GM19328 (cell line): ENCODE results near the gene TNS3.

Source experiments
- ATAC-seq: cut with Tn5 transposase; IDR thresholded peaks from one replicate; pipeline ENCODE4 v1.9.1; 2021; ENCODE audit warnings: mild to moderate bottlenecking, moderate library complexity; ENCODE audit not compliant: unreplicated experiment

Gene TNS3

DNA sequence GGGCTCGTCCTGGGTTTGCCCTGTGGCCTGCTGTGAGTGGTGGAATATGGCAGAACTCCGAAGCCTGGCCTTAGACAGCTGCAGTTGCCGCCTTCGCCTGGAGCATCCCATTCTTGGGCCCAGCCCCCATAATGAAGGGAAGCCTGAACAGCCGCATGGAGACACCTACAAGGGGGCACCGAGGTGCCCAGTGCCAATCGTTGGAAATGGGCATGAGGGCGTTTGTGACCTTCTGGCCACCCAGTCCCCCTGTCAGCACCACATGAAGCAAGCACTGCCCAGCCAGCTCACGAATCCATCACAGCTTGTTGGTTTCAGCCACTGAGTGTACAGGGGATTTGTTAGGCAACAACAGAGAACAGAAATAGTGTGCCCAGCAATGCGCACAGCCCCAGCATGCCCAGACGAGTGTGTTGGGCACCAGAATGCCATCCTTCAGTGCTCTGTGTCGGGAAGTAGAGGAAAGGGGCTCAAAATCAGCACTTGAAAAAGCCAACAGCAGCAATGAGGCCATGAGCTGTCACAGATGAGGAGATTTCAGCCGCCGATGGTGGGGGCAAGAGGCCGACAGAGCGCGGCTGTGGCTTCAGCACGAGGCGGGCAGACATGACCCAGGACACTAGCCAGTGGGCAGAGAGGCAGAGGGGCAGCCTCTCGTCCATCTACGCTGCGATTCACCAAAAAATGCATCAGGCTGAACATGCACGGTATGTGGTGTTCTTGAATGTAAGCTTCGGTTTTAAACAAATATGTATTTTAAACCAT, 91.2 kb downstream of the TNS3 start:
- no peak for ATAC-seq

DNA sequence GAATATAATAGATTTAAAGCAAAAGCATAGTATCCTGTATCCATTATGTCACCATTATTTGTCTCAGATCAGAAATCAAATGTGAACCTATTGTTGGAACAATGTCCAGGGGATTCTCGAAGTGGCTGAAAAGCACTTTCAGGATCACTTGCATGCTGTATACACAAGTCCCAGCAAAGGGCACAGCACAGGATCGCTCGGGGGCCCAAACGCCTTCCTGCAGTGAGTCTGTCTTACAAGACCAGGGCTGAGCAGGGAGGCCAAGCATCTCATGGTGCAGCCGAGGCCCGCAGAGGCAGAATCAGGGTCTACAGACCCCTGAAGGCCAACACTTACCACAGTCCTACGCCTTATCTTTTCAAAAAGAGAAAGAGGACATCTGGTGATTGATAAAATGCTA, 92.3 kb downstream of the TNS3 start:
- ATAC-seq = no peak

DNA sequence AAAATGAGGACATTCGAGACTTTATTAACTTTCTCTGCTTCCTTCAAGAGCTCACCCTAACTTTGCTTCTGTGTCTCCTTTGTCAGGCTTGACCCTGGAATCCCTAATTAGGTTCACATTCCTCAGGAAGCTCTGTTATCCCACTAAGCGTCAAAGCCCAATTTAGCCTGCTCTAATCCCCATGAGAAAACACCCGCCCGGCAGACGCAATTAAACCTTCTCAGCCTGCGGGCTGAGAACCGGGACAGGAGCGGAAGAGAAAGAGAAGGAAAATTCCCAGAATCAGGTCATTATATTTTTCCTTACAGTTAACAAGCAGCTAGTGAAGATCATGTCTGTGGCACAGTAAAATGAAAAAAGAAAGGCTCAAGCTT, 93.0 kb downstream of the TNS3 start:
- ATAC-seq = no peak

DNA sequence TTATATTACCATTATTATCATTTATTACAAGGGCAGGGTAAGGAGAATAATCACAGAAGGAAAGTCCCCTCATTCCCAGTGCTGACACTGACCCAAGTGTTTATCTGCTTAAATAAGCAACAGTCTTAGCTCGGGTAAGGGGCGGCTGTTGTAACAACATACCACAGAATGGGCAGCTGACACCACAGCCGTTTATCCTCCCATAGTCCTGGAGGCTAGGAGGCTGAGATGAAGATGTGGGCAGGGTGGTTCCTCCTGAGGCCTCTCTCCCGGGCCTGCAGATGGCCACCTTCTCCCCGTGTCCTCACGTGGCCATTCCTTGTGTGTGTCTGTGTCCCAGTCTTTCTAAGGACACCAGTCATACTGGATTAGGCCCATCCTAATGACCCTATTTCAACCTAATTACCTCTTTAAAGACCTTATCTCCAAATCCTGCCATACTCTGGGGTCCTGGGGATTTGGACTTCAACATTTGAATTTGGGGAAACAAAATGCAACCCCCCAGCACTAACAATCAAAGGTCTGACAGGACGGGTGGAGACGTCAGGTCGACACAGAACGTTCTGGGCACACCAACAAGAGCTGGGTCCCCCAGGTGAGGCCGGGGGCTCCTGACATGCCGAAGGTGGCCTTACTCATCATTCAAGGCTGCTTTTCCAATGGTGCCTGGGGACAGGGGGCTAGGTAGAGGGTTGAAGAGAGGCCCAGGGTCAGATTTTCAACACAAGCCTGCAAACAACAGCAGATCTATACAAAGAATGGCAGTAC, 93.5 kb downstream of the TNS3 start:
- ATAC-seq = no peak

DNA sequence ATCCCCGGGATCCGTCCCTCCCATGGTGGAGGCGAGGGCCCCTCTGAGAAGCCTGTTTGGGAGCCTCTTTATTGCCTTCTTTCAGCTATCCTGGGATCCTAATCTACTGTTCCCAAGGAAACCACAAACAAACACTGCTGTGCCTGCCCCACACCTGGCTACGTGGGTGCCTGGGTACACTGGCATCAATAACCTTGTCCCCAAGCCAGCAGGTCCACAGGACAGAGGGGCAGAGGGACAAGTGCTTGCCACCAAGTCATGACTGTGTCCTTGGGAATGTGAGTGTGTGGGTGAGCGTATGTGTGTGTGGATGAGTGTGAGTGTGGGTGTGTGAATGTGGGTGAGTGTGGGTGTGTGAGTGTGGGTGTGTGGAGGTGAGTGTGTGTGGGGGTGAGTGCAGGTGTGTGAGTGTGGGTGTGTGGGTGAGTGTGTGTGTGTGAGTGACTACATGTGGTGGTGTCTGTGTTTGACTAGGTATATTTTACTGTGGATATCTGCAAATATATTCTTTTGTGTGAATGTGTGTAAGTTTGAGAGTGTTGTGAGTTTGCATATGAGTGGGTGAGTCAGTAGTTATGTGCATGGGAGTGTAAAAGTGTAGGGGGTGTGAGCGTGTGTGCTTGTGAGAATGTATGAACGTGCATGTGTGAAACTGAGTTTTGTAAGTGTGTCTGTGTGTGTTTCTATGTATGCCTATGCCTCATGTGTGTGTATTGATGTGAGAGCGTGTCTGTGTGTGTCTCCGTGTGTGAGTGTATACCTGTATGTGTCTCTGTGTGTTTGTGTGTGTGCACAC, 96.1 kb downstream of the TNS3 start:
- ATAC-seq = no peak

DNA sequence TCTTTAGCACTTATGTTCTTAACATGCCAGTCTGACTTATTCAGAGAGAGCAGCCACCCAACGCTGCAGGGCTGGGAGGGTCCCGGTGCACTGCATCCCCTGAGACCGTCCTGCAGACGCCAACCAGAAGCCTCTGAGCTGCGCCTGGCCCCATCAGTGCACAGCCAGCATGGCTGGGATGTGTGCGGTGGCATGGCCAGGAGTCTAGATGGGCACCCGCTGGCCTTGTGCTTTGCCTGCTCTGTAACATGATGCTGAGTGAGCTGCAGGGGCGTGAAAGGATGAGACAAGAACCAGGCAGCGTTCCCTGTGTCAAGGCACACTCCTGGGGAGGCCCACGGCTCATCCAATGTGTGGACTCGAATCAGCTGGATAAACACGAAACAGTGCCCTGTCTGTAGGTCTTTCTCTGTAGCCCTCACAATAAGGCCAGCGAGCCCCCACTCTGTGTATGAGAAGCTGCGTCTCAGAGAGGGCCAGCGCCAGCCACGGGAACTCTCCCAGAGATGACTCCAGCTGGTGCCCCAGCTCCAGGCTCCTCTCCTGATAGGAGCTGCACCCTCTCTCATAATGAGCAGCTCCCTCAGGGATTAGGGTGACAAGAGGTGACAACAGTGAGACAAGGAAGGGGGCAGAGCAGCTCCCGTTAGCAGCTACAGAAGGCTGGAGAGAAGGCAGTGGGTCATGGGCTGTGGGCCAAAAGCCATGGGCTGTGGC, 96.8 kb downstream of the TNS3 start:
- no peak for ATAC-seq

DNA sequence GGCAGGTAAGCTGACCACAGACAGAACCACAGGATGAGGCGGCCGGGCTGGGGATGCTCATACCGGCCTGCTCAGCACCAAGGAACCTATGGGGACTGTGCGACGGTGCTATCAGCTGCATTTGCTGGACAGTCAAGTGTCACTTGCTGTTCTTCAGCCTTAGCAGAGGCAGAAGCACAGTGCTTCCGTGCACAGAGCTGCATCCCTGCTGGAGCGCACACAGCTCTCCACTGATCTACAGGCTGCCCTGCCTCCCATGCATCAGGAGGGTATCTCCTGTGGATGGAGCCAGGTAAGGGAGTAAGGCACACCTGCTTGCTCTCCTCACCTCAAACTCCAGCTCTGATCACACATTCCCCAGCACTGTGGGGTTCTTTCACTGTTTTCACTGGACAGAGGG, 97.5 kb downstream of the TNS3 start:
- ATAC-seq = no peak

DNA sequence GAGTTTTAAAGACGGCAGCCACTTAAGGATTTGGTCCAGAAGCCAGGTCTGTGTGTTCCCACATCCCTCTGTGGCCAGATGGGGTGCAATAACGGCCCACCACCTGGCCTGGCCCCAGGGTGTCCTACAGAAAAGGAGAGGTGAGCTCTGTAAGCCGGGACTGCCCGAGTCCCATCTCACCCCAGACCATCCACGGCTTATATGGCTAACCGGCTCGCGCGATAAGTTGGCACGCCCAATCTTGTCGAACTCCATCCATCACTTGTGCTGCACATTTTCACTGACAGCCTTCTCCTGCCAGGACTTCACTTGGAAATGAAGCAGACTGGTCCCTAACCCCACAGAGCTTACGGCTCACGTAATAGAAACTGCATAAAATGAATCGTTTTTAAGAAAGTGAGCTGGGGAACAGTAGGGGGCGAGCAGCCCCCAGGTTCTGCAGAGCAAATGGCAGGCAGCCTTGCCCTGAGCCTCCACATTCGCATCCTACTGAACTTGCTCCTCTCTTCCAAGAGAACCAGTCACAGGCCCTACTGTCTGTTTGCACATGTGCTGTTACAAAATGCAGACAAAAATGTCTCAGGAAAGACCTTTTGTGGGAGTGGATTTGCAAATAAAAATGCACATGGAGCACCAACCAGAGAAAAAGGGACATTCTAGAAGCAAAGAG, 98.2 kb downstream of the TNS3 start:
- ATAC-seq = no peak

DNA sequence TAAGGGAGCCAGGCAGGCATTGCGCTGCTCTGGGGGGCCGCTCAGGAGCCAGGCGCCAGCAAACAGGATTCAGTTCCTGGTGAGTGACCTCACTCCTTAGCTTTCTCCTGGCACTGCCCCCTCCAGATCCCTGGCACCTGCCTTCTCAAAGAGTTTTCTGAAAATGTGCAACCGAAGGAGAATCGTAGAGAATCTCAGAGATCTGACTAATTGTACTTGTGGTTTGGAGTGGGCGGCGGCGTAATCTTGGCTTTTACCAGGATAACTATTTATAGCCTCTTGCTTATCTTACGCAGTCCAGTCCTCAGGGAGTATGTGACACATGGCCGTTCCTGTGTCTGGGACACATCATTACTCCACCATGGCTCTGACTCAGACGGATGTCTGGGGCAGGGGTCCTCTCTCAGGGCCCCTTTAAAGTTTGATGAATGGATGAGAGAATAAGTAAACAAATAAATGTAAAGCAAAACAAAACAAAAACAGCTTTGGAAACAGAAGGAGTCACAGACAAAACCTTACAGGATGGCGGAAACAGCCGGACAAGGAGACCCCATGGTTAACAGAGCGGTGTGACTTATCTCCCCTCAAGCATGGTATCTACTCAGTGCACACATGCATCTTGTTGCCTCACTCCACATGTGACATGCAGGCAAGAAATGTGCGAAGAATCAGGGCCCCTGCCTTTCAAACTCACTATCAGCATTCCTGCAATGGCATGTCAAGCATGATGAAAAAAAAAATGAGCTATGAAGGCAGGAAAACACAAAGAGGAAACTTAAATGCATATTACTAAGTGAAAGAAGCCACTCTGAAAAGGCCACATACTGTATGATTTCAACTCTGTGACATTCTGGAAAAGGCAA, 99.7 kb downstream of the TNS3 start:
- no peak for ATAC-seq

DNA sequence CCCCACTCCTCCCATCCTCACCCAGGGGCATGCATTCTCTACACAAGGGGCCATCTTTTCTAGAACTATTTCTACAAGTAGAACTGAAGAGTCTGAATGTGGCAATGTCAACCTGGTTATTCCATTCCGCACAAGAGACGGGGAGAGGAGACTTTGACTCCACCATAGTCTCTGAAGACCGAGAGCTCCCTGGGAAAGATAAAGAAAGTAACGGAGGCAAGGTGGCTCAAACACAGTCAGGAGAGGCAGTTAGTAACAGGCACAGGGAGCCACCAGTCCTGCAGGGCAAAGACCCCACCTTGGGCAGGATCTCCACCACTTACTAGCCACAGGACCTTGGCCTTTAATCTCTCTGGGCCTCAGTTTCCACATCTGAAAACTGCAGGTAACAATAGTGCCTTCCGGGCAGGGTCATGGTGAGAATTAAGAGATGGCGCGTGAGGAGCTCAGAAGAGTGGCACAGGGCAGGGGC, 100.3 kb downstream of the TNS3 start:
- no peak for ATAC-seq

DNA sequence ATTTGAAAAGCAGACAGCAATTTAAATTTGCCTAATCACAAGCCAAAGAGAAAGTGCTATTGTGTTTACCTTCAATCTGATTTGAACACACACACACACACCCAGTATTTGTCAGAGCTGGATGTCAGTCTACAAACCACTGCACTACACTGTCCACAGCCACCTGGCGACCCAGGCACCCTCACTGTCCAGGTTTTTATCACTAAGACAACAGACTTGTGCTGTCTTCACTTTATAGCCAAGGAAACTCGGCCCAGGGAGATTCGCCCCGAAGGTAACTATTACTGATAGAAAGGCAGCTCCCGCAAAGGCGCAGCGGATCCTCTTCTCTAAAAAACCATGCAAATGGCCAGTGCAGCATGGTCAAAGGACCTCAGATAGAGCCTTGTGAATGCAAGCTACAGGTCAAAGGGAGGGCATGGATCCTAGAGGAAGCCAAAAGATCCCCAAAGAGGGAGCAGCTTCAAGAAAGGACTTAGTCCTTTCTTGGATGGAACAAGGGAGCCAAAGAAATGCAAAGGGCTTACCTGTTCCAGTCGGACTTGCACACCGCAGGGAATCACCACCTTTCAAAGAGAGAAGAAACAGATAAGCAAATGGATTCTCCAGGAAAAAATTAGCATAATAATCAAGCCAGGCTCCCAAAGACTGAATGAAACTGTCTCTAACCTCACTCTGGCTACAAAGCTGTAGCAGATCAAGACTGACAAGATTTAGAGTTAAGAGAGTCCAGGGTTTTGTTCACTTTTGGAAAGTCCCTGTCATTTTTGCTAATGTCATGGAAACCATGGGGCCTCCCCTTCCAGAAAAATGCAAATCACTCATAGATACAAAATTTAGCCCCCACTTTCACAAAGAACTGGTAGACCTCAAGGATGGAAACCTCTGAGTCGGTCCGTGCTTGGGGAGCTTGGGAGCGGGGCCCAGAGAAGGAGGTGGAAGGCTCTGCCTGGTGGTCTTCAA, 101.1 kb downstream of the TNS3 start:
- peak; percentile 47 for ATAC-seq

DNA sequence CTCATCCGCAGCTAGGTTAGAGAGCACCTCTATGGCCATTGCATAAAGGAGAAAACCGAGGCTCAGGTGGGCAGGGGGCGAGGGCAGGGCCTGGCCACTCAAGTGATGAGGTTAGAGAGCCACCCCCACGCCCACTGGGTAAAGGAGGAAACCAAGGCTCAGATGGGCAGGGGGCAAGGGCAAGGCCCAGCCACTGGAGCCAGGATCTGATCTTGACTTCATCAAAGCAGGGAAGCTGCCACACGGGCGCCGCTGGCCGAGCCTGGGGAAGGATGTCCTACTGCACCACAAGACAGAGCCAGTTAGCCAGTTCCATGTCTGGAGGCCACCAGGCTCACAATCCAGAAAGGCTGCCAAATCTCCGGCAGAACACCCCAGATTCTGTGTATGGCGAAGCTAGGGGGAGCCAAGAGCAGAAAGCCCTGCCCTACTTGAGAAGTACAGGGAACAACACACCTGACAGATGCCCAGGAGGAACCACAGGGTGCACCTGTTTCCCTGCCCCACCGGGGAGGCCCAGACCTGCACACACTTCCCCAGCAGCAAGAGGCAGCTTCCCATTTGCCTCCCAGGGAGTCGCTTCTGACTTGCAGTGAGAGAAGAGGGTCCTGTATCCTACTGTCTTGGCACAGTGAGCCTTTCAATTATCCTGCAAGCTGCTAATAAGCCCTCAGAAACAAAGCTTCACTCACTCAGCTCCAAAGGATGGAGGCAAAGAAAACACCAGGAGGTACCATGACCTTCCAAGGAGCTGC, 101.9 kb downstream of the TNS3 start:
- no peak for ATAC-seq

DNA sequence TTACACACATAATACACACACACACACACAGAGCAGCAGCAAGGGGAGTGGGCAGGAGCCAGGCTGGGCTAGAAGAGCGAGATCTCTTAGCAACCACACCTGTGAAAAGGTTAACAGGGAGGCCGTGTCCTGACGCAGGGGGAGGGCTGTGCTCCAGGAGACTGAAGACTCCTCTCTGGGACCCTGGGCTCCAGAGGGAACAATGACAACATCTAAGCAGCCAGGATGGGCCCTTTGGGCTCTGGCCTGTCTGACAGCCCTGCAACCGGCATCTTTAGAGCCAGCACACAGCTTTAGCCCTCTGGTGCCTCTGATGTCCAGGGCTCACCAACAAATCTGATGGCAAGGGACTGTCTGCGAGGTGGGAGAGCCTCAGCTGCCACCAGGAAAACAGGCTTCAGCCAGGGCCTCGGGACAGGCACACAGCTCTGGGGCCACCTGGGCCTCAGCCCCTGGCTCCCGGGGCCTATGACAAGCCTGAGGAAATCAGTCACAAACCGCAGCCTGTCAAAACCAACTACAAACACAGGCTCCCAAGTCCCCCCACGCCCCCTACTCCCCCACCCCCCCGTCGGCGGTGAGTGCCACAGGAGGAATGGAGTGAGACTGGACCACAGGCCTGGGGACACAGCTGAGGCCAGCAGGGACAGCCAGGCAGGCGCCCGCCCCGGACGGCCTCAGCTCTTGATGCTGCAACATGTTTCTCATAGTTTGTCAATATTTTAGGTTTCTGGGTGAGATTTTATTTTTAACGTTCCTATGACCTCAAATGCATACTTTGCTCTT, 102.8 kb downstream of the TNS3 start:
- no peak for ATAC-seq

DNA sequence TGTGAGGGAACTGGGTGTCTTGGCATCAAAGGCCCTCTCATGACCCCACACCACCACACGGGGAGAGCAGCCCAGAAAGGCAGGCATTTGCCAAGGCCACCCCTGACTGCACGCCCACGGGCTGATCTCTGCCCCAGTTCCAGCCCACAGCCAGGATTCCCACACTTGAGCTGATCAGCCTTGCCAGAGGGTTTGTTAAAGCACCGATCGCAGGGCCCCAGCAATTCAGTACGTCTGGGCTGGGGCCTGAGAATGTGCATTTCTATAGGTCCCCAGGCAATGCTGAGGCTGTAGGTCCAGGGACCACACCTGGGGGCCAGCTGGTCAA, 103.9 kb downstream of the TNS3 start:
- ATAC-seq = no peak

DNA sequence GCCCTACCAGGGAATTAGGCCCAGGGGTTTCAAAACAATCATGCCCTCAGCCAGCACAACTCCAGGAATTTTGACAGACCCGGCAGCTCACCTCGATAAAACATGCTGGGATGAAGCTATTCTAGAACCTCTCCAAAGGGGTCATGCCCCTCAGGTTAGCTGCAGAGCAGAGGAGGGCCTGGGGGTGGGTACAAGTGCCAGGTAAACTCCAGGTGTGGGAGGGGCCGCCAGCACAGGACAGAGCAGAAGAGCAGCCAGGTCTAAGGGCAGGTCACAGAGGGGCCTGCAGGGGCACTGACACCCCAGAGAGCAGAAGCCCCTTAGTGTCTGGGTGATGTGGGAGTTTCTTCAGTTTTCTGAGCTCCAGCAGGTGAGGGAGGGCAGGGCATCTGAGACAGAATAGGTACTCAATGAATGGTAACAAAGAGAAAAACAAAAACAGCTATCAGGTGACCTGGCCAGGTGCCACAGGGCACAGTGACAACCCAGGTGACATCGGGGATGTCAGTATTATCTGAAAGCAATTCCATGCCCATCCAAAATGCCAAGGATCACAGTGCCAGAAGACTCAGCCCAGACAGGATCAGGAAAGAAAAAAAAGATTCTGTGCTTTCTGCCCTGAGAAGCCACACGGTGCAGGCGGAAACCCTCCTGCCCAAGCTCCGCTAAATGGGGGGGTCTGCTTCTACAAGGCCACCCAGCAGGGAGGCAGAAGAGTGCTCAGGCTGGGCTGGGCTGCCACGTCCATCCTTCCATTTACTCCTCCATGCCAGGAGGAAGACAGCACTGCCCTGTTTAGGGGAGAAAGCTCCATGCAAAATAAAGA, 104.5 kb downstream of the TNS3 start:
- no peak for ATAC-seq

DNA sequence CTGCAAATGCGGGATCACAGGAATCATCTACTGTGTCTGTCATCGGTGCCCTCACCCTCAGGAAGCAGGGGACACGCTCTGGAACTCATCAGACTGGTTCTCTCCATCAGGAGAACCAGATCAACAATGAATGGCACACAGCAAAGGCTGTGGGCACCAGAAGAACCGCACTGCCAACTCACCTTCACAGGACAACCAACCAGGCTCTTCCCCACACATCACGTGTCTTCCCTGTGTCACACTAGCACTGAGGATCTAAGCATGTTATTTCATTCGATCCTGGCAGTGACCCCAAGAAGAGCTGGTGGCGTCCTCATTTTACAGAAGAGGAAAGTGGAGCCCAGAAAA, 106.1 kb downstream of the TNS3 start:
- ATAC-seq = no peak
